Esophagus squamous epithelium (tissue), 4 donors: ENCODE measurements around the gene SPAAR.

Experiments
- CTCF ChIP-seq, 6 experiments: fragments of 450-650 bp in 4 of 6; fragments of 200-600 bp in 2 of 6; sonication (generic) in 2 of 6; IDR thresholded peaks; one replicate each; pipeline ENCODE4 v1.5.1; 2016 to 2019; ENCODE audit warnings: antibody characterized with exemption in 6 of 6, mild to moderate bottlenecking in 4 of 6, moderate library complexity in 4 of 6
- POLR2A ChIP-seq, 4 donors: fragments of 450-650 bp; IDR thresholded peaks; one replicate each; pipeline ENCODE4 v1.6.1; 2017; ENCODE audit warnings: antibody characterized with exemption in 4 of 4, mild to moderate bottlenecking in 4 of 4, moderate library complexity in 3 of 4

- TF ChIP-seq CTCF (IDR thresholded peaks at IDR 0.05) = no peak
- no peak for TF ChIP-seq POLR2A (IDR thresholded peaks at IDR 0.05)
These were observed 10.8 kb downstream of the SPAAR start for GRCh38 chr9:35920051-35920620.
